SK-N-SH treated with all-trans-retinoic acid at 6 μM for 48 hours (cell line): ENCODE measurements around the gene MYH8.

Experiments
- ATAC-seq: fragments of 200-7000 bp; cut with Tn5 transposase; 3 replicates; pipeline ENCODE4 v1.9.1; 2020; ENCODE audit warnings: mild to moderate bottlenecking, moderate library complexity
- ARNTL ChIP-seq: fragments of 450-650 bp; formaldehyde crosslinking; IDR thresholded peaks from 2 replicates; pipeline ENCODE4 v1.5.0; 2020; ENCODE audit warnings: low read depth, mild to moderate bottlenecking, moderate library complexity, borderline replicate concordance
- CSRNP3 ChIP-seq: fragments of 250-450 bp; sonication (Bioruptor Pico); IDR thresholded peaks from 2 replicates; pipeline ENCODE4 v1.5.1; 2021; ENCODE audit warnings: mild to moderate bottlenecking, moderate library complexity
- ESRRG ChIP-seq: fragments of 250-450 bp; sonication (Bioruptor Pico); IDR thresholded peaks from 2 replicates; pipeline ENCODE4 v1.6.1; 2021; ENCODE audit warnings: mild to moderate bottlenecking
- GLIS3 ChIP-seq: fragments of 250-450 bp; sonication (Bioruptor Pico); IDR thresholded peaks from 2 replicates; pipeline ENCODE4 v1.5.0; 2020; ENCODE audit warnings: mild to moderate bottlenecking, moderate library complexity
- ISL1 ChIP-seq: fragments of 250-450 bp; sonication (Bioruptor Pico); IDR thresholded peaks from 2 replicates; pipeline ENCODE4 v2.1.2; 2022; ENCODE audit warnings: mild to moderate bottlenecking, moderate library complexity
- OSR1 ChIP-seq: fragments of 250-450 bp; sonication (Bioruptor Pico); IDR thresholded peaks from 2 replicates; pipeline ENCODE4 v1.8.0; 2022; ENCODE audit warnings: moderate library complexity, mild to moderate bottlenecking, inconsistent platforms
- PATZ1 ChIP-seq: fragments of 250-450 bp; sonication (Bioruptor Pico); IDR thresholded peaks from 2 replicates; pipeline ENCODE4 v1.8.0; 2020; ENCODE audit warnings: mild to moderate bottlenecking, moderate library complexity, borderline replicate concordance
- POU6F1 ChIP-seq: fragments of 250-450 bp; sonication (Bioruptor Pico); IDR thresholded peaks from 2 replicates; pipeline ENCODE4 v1.8.0; 2021; ENCODE audit warnings: low read depth, mild to moderate bottlenecking, moderate library complexity, borderline replicate concordance
- PPARA ChIP-seq: fragments of 250-450 bp; sonication (Bioruptor Pico); IDR thresholded peaks from 2 replicates; pipeline ENCODE4 v1.5.0; 2020; ENCODE audit warnings: mild to moderate bottlenecking, borderline replicate concordance
- RARB ChIP-seq: fragments of 250-450 bp; sonication (Bioruptor Pico); IDR thresholded peaks from 2 replicates; pipeline ENCODE4 v1.8.0; 2021; ENCODE audit warnings: mild to moderate bottlenecking, moderate library complexity
- SNAI2 ChIP-seq: fragments of 250-450 bp; sonication (Bioruptor Pico); IDR thresholded peaks from 2 replicates; pipeline ENCODE4 v1.5.0; 2020; ENCODE audit warnings: mild to moderate bottlenecking, moderate library complexity
- TOX ChIP-seq: fragments of 250-450 bp; sonication (Bioruptor Pico); IDR thresholded peaks from 2 replicates; pipeline ENCODE4 v1.8.0; 2021; ENCODE audit warnings: mild to moderate bottlenecking, moderate library complexity, borderline replicate concordance
- TSHZ2 ChIP-seq: fragments of 250-450 bp; sonication (Bioruptor Pico); IDR thresholded peaks from 2 replicates; pipeline ENCODE4 v1.5.0; 2020; ENCODE audit warnings: mild to moderate bottlenecking, moderate library complexity
- ZC3H10 ChIP-seq: fragments of 250-450 bp; sonication (Bioruptor Pico); IDR thresholded peaks from 2 replicates; pipeline ENCODE4 v1.5.1; 2021; ENCODE audit warnings: mild to moderate bottlenecking, moderate library complexity
- ZFP3 ChIP-seq: fragments of 250-450 bp; sonication (Bioruptor Pico); IDR thresholded peaks from 2 replicates; pipeline ENCODE4 v1.5.0; 2020; ENCODE audit warnings: mild to moderate bottlenecking, moderate library complexity
- ZFP30 ChIP-seq: fragments of 450-650 bp; formaldehyde crosslinking; IDR thresholded peaks from 2 replicates; pipeline ENCODE4 v1.5.0; 2022; ENCODE audit warnings: mild to moderate bottlenecking, moderate library complexity
- ZNF565 ChIP-seq: fragments of 450-650 bp; formaldehyde crosslinking; conservative IDR thresholded peaks from 2 replicates; pipeline ENCODE4 v1.5.0; 2020; ENCODE audit warnings: low read depth, mild to moderate bottlenecking, moderate library complexity
- ZNF70 ChIP-seq: fragments of 450-650 bp; formaldehyde crosslinking; IDR thresholded peaks from 2 replicates; pipeline ENCODE4 v1.5.0; 2020; ENCODE audit warnings: mild to moderate bottlenecking, moderate library complexity
- ZNF8 ChIP-seq: fragments of 450-650 bp; formaldehyde crosslinking; IDR thresholded peaks from 2 replicates; pipeline ENCODE4 v1.5.0; 2020; ENCODE audit warnings: mild to moderate bottlenecking, moderate library complexity
- TF ChIP-seq, protein P1 (sequence below): fragments of 250-450 bp; sonication (Bioruptor Pico); IDR thresholded peaks from 2 replicates; pipeline ENCODE4 v1.5.1; 2020; ENCODE audit warnings: low read depth, mild to moderate bottlenecking, moderate library complexity

MYH8 gene

DNA sequence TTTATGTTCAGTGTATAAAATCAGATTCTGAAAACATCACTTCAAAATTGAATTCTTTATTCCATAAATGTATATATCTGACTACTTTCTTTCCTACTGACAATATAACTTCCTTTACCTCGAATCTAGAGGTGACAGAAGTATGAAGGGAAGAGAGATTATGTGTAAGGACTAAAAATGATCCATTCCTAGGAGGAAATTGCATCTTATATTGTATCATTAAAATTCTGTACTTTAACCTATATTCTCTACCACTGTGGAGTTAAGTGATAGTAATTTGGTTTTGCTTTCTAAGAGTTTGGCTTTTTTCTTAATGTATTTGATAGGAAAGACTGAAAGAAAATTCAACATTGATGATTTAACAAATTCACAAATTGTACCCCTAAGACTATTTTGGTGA, 36.2 kb upstream of the MYH8 start:
- TF ChIP-seq ZNF565 (CRISPR knock-in tag) (no peak), ZNF8 (CRISPR knock-in tag) (no peak)
- no peak for ATAC-seq

GRCh38 chr17:10447026-10447931, 25.5 kb upstream of the MYH8 start:
- TF ChIP-seq PPARA (CRISPR knock-in tag) = no peak
- no peak for TF ChIP-seq OSR1 (CRISPR knock-in tag)
- TF ChIP-seq, protein P1, sequence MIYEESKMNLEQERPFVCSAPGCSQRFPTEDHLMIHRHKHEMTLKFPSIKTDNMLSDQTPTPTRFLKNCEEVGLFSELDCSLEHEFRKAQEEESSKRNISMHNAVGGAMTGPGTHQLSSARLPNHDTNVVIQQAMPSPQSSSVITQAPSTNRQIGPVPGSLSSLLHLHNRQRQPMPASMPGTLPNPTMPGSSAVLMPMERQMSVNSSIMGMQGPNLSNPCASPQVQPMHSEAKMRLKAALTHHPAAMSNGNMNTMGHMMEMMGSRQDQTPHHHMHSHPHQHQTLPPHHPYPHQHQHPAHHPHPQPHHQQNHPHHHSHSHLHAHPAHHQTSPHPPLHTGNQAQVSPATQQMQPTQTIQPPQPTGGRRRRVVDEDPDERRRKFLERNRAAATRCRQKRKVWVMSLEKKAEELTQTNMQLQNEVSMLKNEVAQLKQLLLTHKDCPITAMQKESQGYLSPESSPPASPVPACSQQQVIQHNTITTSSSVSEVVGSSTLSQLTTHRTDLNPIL (CRISPR knock-in tag) = no peak
- no peak for TF ChIP-seq RARB (CRISPR knock-in tag)
- TF ChIP-seq ESRRG = no peak
- TF ChIP-seq ISL1 (CRISPR knock-in tag) = no peak
- TF ChIP-seq ZNF70 (CRISPR knock-in tag) = no peak
- TF ChIP-seq ZFP3 (CRISPR knock-in tag) = no peak
- TF ChIP-seq ARNTL = no peak
- no peak for TF ChIP-seq PATZ1 (CRISPR knock-in tag)
- TF ChIP-seq ZNF8 (CRISPR knock-in tag) = no peak
- TF ChIP-seq GLIS3 (CRISPR knock-in tag) = no peak
- no peak for TF ChIP-seq ZFP30 (CRISPR knock-in tag)
- no peak for TF ChIP-seq POU6F1
- TF ChIP-seq CSRNP3 (CRISPR knock-in tag) = no peak
- TF ChIP-seq ZNF565 (CRISPR knock-in tag) = no peak
- TF ChIP-seq ZC3H10 = no peak
- no peak for TF ChIP-seq SNAI2 (CRISPR knock-in tag)
- TF ChIP-seq TSHZ2 (CRISPR knock-in tag) = no peak
- no peak for ATAC-seq

DNA sequence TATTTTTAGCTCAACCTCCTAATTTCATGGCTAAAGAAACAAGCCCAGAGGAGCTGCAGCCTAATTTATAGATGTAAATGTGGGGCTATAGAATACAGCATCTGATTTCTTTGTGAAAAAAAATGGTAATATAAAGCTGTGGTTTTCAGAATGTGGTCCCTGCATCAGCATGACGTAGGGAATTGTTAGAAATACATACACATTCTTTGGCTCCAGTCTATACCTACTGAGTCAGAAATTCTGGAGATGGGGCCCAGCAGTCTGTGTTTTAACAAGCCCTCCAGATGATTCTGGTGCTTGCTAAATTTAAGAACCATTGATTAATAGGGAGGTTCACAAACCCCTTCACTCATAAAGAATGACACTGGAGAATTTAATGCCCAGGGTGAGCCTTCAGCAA, 18.1 kb upstream of the MYH8 start:
- TF ChIP-seq ZFP3 (CRISPR knock-in tag) = no peak
- TF ChIP-seq ZNF565 (CRISPR knock-in tag) = no peak
- no peak for TF ChIP-seq ARNTL
- no peak for TF ChIP-seq TSHZ2 (CRISPR knock-in tag)
- no peak for TF ChIP-seq ZNF8 (CRISPR knock-in tag)
- TF ChIP-seq PATZ1 (CRISPR knock-in tag) = no peak
- TF ChIP-seq OSR1 (CRISPR knock-in tag) = no peak
- TF ChIP-seq ISL1 (CRISPR knock-in tag) = no peak
- no peak for TF ChIP-seq ZFP30 (CRISPR knock-in tag)
- TF ChIP-seq ESRRG = no peak
- no peak for TF ChIP-seq ZC3H10
- TF ChIP-seq ZNF70 (CRISPR knock-in tag) = no peak
- no peak for TF ChIP-seq TOX (CRISPR knock-in tag)
- TF ChIP-seq PPARA (CRISPR knock-in tag) = no peak

More for the DNA sequence above, 18.1 kb upstream of the MYH8 start:
- no peak for ATAC-seq
